SJSA1 (cell line): Measurements from ENCODE around the gene IL12RB2. TPM values are rescaled to one million over a fixed set of nuclear protein-coding genes. Genes with fewer than 3 reads are reported as not detected.

ENCODE experiments used
- DNase-seq, 2 experiments: peaks; one replicate each; pipeline ENCODE4 v3.0.0-alpha.2; 2015 to 2020; ENCODE audit warnings: low spot score in 2 of 2, low read depth in 1 of 2
- H3K27ac ChIP-seq: fragments of 250-450 bp; sonication (Bioruptor Pico); 2 replicates; pipeline ENCODE4 v1.5.1; 2020; ENCODE audit warnings: mild to moderate bottlenecking, moderate library complexity
- H3K27me3 ChIP-seq: fragments of 250-450 bp; sonication (Bioruptor Pico); replicated peaks from 2 replicates; pipeline ENCODE4 v1.5.1; 2020; ENCODE audit warnings: mild to moderate bottlenecking, moderate library complexity
- H3K36me3 ChIP-seq: fragments of 250-450 bp; sonication (Bioruptor Pico); 2 replicates; pipeline ENCODE4 v1.5.1; 2020; ENCODE audit warnings: mild to moderate bottlenecking
- H3K4me1 ChIP-seq: fragments of 250-450 bp; sonication (Bioruptor Pico); replicated peaks from 2 replicates; pipeline ENCODE4 v1.6.1; 2021; ENCODE audit warnings: mild to moderate bottlenecking
- H3K4me3 ChIP-seq: fragments of 250-450 bp; sonication (Bioruptor Pico); 2 replicates; pipeline ENCODE4 v1.5.1; 2020; ENCODE audit warnings: mild to moderate bottlenecking
- H3K9me3 ChIP-seq: fragments of 250-450 bp; sonication (Bioruptor Pico); replicated peaks from 2 replicates; pipeline ENCODE4 v1.5.1; 2020; ENCODE audit warnings: mild to moderate bottlenecking
- total RNA-seq: library from RNA; depleted of rRNA; stranded (reverse); fragments of >200 nt; shearing (Covaris generic); gene quantifications from 2 replicates; pipeline ENCODE4 v1.2.3, GENCODE V29; 2014

The IL12RB2 gene
- total RNA-seq, 1 experiment from 2014 or later, result not detected

GRCh38 chr1:67294836-67295617 lies 12.6 kb upstream of the IL12RB2 start:
- Histone ChIP-seq H3K27ac (no peak overlapping the region), H3K36me3 (no peaks in the 10 kb centered on the region), H3K9me3 (no peaks in the 10 kb centered on the region), H3K27me3 (0 out of 2 replicates have a peak, but pooled peaks cover 3% of the 10 kb centered on the region), H3K4me3 (no peak overlapping the region), H3K4me1 (no peaks in the 10 kb centered on the region)
- no peak for DNase-seq

GRCh38 chr1:67298762-67299161 lies 8.9 kb upstream of the IL12RB2 start:
- no peaks in the 10 kb centered on the region for H3K4me1 ChIP-seq
- 0 out of 2 replicates have a peak, but pooled peaks cover 3% of the 10 kb centered on the region for H3K27me3 ChIP-seq
- no peaks in the 10 kb centered on the region for H3K36me3 ChIP-seq
- H3K9me3 ChIP-seq, result no peaks in the 10 kb centered on the region
- H3K27ac ChIP-seq, result no peak overlapping the region
- H3K4me3 ChIP-seq, result no peak overlapping the region
- DNase-seq, result no peak

GRCh38 chr1:67299296-67299695 lies 8.4 kb upstream of the IL12RB2 start:
- no peaks in the 10 kb centered on the region for H3K9me3 ChIP-seq
- no peak overlapping the region for H3K27ac ChIP-seq
- no peak for DNase-seq
- 0 out of 2 replicates have a peak, but pooled peaks cover 3% of the 10 kb centered on the region for H3K27me3 ChIP-seq
- H3K36me3 ChIP-seq, result no peaks in the 10 kb centered on the region
- H3K4me1 ChIP-seq, result no peaks in the 10 kb centered on the region
- H3K4me3 ChIP-seq, result no peak overlapping the region

GRCh38 chr1:67300561-67300960 lies 7.1 kb upstream of the IL12RB2 start:
- Histone ChIP-seq H3K27ac (no peak overlapping the region), H3K9me3 (no peaks in the 10 kb centered on the region), H3K4me3 (no peak overlapping the region), H3K36me3 (no peaks in the 10 kb centered on the region), H3K4me1 (no peaks in the 10 kb centered on the region), H3K27me3 (0 out of 2 replicates have a peak, but pooled peaks cover 3% of the 10 kb centered on the region)
- DNase-seq, result no peak

- Histone ChIP-seq H3K4me1 (no peaks in the 10 kb centered on the region), H3K27ac (no peak overlapping the region), H3K36me3 (no peaks in the 10 kb centered on the region), H3K9me3 (no peaks in the 10 kb centered on the region), H3K4me3 (no peak overlapping the region), H3K27me3 (0 out of 2 replicates have a peak, but pooled peaks cover 3% of the 10 kb centered on the region)
- DNase-seq, result no peak
These were observed 3.6 kb upstream of the IL12RB2 start for GRCh38 chr1:67304023-67304422.

- Histone ChIP-seq H3K27ac (no peak overlapping the region), H3K36me3 (no peaks in the 10 kb centered on the region), H3K4me1 (no peaks in the 10 kb centered on the region), H3K27me3 (0 out of 2 replicates have a peak, but pooled peaks cover 3% of the 10 kb centered on the region), H3K9me3 (no peaks in the 10 kb centered on the region), H3K4me3 (no peak overlapping the region)
- DNase-seq, result no peak
These were observed 1.1 kb upstream of the IL12RB2 start for GRCh38 chr1:67306547-67306946.

- H3K27ac ChIP-seq, result no peak overlapping the region
- H3K4me1 ChIP-seq, result no peaks in the 10 kb centered on the region
- no peaks in the 10 kb centered on the region for H3K36me3 ChIP-seq
- DNase-seq, result no peak
- 0 out of 2 replicates have a peak, but pooled peaks cover 3% of the 10 kb centered on the region for H3K27me3 ChIP-seq
- H3K4me3 ChIP-seq, result no peak overlapping the region
- H3K9me3 ChIP-seq, result no peaks in the 10 kb centered on the region
These were observed 463 bp downstream of the IL12RB2 start for GRCh38 chr1:67308136-67308535.

GRCh38 chr1:67312615-67313014 lies 4.9 kb downstream of the IL12RB2 start:
- DNase-seq, result no peak
- H3K27ac ChIP-seq, result no peak overlapping the region
- no peaks in the 10 kb centered on the region for H3K4me1 ChIP-seq
- H3K9me3 ChIP-seq, result no peaks in the 10 kb centered on the region
- no peaks in the 10 kb centered on the region for H3K36me3 ChIP-seq
- H3K27me3 ChIP-seq, result no peaks in the 10 kb centered on the region
- H3K4me3 ChIP-seq, result no peak overlapping the region

- Histone ChIP-seq H3K27ac (no peak overlapping the region), H3K27me3 (no peaks in the 10 kb centered on the region; the same call in 1 of the 2 replicates), H3K36me3 (no peaks in the 10 kb centered on the region), H3K4me1 (no peaks in the 10 kb centered on the region), H3K9me3 (no peaks in the 10 kb centered on the region), H3K4me3 (no peak overlapping the region)
- DNase-seq, result no peak
These were observed 6.4 kb downstream of the IL12RB2 start for GRCh38 chr1:67313934-67314671.

GRCh38 chr1:67314696-67315095 lies 7.0 kb downstream of the IL12RB2 start:
- Histone ChIP-seq H3K9me3 (no peaks in the 10 kb centered on the region), H3K4me3 (no peak overlapping the region)
- DNase-seq, result no peak

GRCh38 chr1:67316180-67316902 lies 8.7 kb downstream of the IL12RB2 start:
- DNase-seq, result no peak
- H3K27ac ChIP-seq, result no peak overlapping the region
- H3K27me3 ChIP-seq, result no peaks in the 10 kb centered on the region; the same call in 1 of the 2 replicates

More at GRCh38 chr1:67314696-67315095, 7.0 kb downstream of the IL12RB2 start:
- Histone ChIP-seq H3K27ac (no peak overlapping the region), H3K36me3 (no peaks in the 10 kb centered on the region), H3K27me3 (no peaks in the 10 kb centered on the region; the same call in 1 of the 2 replicates), H3K4me1 (no peaks in the 10 kb centered on the region)

GRCh38 chr1:67316918-67317317 lies 9.2 kb downstream of the IL12RB2 start:
- Histone ChIP-seq H3K27ac (no peak overlapping the region), H3K36me3 (no peaks in the 10 kb centered on the region), H3K9me3 (no peaks in the 10 kb centered on the region), H3K4me1 (no peaks in the 10 kb centered on the region), H3K4me3 (no peak overlapping the region), H3K27me3 (no peaks in the 10 kb centered on the region; the same call in 1 of the 2 replicates)
- DNase-seq, result no peak

More at GRCh38 chr1:67316180-67316902, 8.7 kb downstream of the IL12RB2 start:
- H3K9me3 ChIP-seq, result no peaks in the 10 kb centered on the region
- H3K4me1 ChIP-seq, result no peaks in the 10 kb centered on the region
- H3K4me3 ChIP-seq, result no peak overlapping the region
- H3K36me3 ChIP-seq, result no peaks in the 10 kb centered on the region

GRCh38 chr1:67317803-67318202 lies 10.1 kb downstream of the IL12RB2 start:
- Histone ChIP-seq H3K36me3 (no peaks in the 10 kb centered on the region), H3K4me3 (no peak overlapping the region), H3K9me3 (no peaks in the 10 kb centered on the region), H3K27me3 (no peaks in the 10 kb centered on the region; the same call in 1 of the 2 replicates), H3K4me1 (no peaks in the 10 kb centered on the region), H3K27ac (no peak overlapping the region)
- DNase-seq, result no peak
